ENCODE measurements around the gene SCNN1B. TPM values are rescaled to one million over a fixed set of nuclear protein-coding genes. Genes with fewer than 3 reads are reported as not detected.

SCNN1B gene
- total RNA-seq (2022; extraction: Qiagen RNA extraction): 0.52 to 0.88 TPM (median 0.69 TPM) in 5 replicates

DNA sequence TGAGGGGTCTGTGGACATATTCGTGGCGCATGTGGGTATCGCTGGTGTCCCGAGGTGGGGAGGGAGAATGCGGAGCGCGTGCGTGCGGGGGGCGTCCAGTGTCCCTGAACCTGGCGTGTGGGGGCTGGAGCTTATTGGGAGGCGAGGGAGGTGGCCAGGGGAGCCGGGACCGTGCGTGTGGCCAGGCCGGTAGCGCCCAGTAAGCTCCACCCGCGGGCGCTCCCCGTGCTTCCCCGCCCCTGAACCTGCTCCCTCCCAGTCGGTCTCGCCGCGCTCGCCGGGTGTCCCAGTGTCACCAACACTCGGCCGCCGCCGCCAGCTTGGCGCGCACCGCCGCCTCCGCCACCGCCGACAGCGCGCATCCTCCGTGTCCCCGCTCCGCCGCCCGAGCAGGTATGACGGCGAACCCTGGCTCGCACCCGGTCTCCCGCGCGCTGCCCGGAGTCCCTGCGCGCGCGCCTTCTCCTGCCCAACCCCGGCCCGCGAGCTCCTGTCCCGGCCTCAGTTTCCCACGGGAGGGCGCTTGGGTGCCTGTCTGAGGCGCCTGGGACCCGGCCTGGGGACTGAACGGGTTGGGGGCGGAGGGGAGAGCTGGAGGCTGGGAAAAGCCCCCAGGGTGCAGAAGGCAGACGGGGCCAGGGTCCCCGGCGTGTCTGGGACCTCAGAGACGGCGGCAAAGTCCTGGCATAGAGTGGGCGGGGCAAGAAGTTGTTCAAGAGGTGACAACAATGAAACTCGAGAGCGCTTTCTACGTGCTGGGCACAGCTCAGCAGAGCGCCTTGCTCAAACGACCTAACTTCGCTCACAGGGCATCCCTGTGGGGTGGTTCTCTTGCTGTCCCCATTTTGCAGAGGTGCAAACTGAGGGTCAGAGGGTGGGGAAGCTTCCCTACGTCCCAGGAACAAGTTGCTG lies at the start of gene SCNN1B:
Gene SCNN1B (plus strand): TSS at position 258 of the 912 bp plus-strand sequence. CDS start 46,298 bp downstream, outside the sequence.

Other genes starting within 250 kb of the SCNN1B start
- gene USP31, start 152.8 kb upstream of the SCNN1B start, total RNA-seq (2022; extraction: Qiagen RNA extraction): 12.7 to 15.1 TPM (median 14.6 TPM) in 5 replicates
- gene SCNN1G, start 119.6 kb upstream of the SCNN1B start, total RNA-seq (2022; extraction: Qiagen RNA extraction): 2.6 to 3.4 TPM (median 3.0 TPM) in 5 replicates
- gene COG7, start 150.9 kb downstream of the SCNN1B start, total RNA-seq (2022; extraction: Qiagen RNA extraction): 15.3 to 18.6 TPM (median 17.9 TPM) in 5 replicates
- 24.6 to 29.8 TPM (median 26.3 TPM) in 5 replicates for gene GGA2, start 208.2 kb downstream of the SCNN1B start, total RNA-seq (2022; extraction: Qiagen RNA extraction)

Data from A549 treated with AZD2906 at 1 μM for 4 hours (cell line).